DMS153 treated with DMSO at 0.1 percent for 48 hours (cell line): ENCODE data around the gene IFNA14.
"Not testable (repeated sequence)": the region's sequence is repeated elsewhere in the genome, so short reads cannot be mapped to it uniquely, and the experiment has no call there.

Experiments used
- DNase-seq: peaks from one replicate; lab custom pipeline; 2025; ENCODE audit not compliant: unreplicated experiment; lab: John Stamatoyannopoulos, UW

The IFNA14 gene

GRCh38 chr9:21239911-21240310 lies at the start of gene IFNA14:
TSS of gene IFNA14 (minus strand) at chr9:21240005. CDS start at chr9:21239935, 70 bp downstream.
- no peak for DNase-seq

- DNase-seq, result no peak
These were observed 47.5 kb upstream of the IFNA14 start for GRCh38 chr9:21287280-21287679.

GRCh38 chr9:21286659-21287058 lies 46.9 kb upstream of the IFNA14 start:
- no peak for DNase-seq

GRCh38 chr9:21286099-21286498 lies 46.3 kb upstream of the IFNA14 start:
- no peak for DNase-seq

- no peak for DNase-seq
These were observed 41.5 kb upstream of the IFNA14 start for GRCh38 chr9:21281275-21281674.

- no peak for DNase-seq
These were observed 28.5 kb upstream of the IFNA14 start for GRCh38 chr9:21268347-21268657.

- DNase-seq, result no peak
These were observed 27.9 kb upstream of the IFNA14 start for GRCh38 chr9:21267485-21268346.

GRCh38 chr9:21266733-21267484 lies 27.1 kb upstream of the IFNA14 start:
- no peak for DNase-seq

- no peak for DNase-seq
These were observed 25.8 kb upstream of the IFNA14 start for GRCh38 chr9:21265421-21266189.

- no peak for DNase-seq
These were observed 15.9 kb upstream of the IFNA14 start for GRCh38 chr9:21255538-21256212.

GRCh38 chr9:21252721-21253547 lies 13.1 kb upstream of the IFNA14 start:
- DNase-seq, result peak; percentile 61

- DNase-seq, result no peak
These were observed 11.8 kb upstream of the IFNA14 start for GRCh38 chr9:21251638-21252037.

GRCh38 chr9:21251190-21251589 lies 11.4 kb upstream of the IFNA14 start:
- DNase-seq, result no peak

GRCh38 chr9:21244836-21245235 lies 5.0 kb upstream of the IFNA14 start:
- no peak for DNase-seq

GRCh38 chr9:21236360-21236714 lies 3.5 kb downstream of the IFNA14 start:
- not testable (repeated sequence) for DNase-seq

GRCh38 chr9:21235468-21236359 lies 4.1 kb downstream of the IFNA14 start:
- peak; percentile 33 for DNase-seq

- DNase-seq, result no peak
These were observed 5.6 kb downstream of the IFNA14 start for GRCh38 chr9:21234153-21234687.

- DNase-seq, result no peak
These were observed 6.5 kb downstream of the IFNA14 start for GRCh38 chr9:21233258-21233657.

GRCh38 chr9:21228122-21228521 lies 11.7 kb downstream of the IFNA14 start, which contains the start of gene IFNA17:
TSS of gene IFNA17 (minus strand) at chr9:21228222. CDS start at chr9:21228173, 49 bp downstream.
- DNase-seq, result no peak
